SK-N-MC (cell line): ENCODE data around the gene TPR.

Source experiments
- DNase-seq: peaks from one replicate; pipeline ENCODE4 v3.0.0-alpha.2; 2011; ENCODE audit warnings: low read depth, low spot score
- H3K27ac ChIP-seq: fragments of 200-600 bp; sonication (generic); 2 replicates; pipeline ENCODE4 v1.5.1; 2016; ENCODE audit warnings: mixed run types
- H3K36me3 ChIP-seq: fragments of 200-600 bp; sonication (generic); 2 replicates; pipeline ENCODE4 v1.6.1; 2017; ENCODE audit warnings: antibody characterized with exemption, low read length, mixed read lengths; ENCODE audit not compliant: insufficient read depth
- H3K4me3 ChIP-seq: fragments of 200-600 bp; sonication (generic); 2 replicates; pipeline ENCODE4 v1.5.1; 2016
- H3K9ac ChIP-seq: fragments of 200-600 bp; sonication (generic); 2 replicates; pipeline ENCODE4 v1.8.0; 2017; ENCODE audit warnings: mixed run types, mixed read lengths; ENCODE audit not compliant: insufficient read length
- H3K9me3 ChIP-seq: fragments of 200-600 bp; sonication (generic); 2 replicates; pipeline ENCODE4 v1.6.1; 2017; ENCODE audit warnings: low read depth, mild to moderate bottlenecking, antibody characterized with exemption, low read length, moderate library complexity, mixed read lengths
- EZH2 ChIP-seq: fragments of 200-600 bp; sonication (generic); IDR thresholded peaks from one replicate; pipeline ENCODE4 v1.6.1; 2017; ENCODE audit warnings: antibody characterized with exemption
- FOXP2 ChIP-seq: optimal IDR thresholded peaks from 2 replicates; pipeline ENCODE3; 2011; ENCODE audit warnings: mild to moderate bottlenecking, moderate library complexity; ENCODE audit not compliant: insufficient read depth; ENCODE audit errors: extremely low read length, control extremely low read depth
- POLR2AphosphoS5 ChIP-seq: IDR thresholded peaks from 2 replicates; pipeline ENCODE4 v1.6.1; 2012; ENCODE audit warnings: mild to moderate bottlenecking, low read depth, low read length, borderline replicate concordance

The TPR gene

GRCh38 chr1:186299570-186299969, 75.5 kb downstream of the TPR start:
- H3K36me3 ChIP-seq, result no peaks in the 10 kb centered on the region
- H3K9me3 ChIP-seq, result no peaks in the 10 kb centered on the region
- no peak overlapping the region for H3K4me3 ChIP-seq
- no peak overlapping the region for H3K27ac ChIP-seq
- H3K9ac ChIP-seq, result no peak overlapping the region
- no peak for DNase-seq
- no peak for TF ChIP-seq FOXP2
- TF ChIP-seq POLR2AphosphoS5, result no peak
- no peak for TF ChIP-seq EZH2

GRCh38 chr1:186298851-186299250, 76.2 kb downstream of the TPR start:
- DNase-seq, result no peak
- Histone ChIP-seq H3K4me3 (no peak overlapping the region), H3K9ac (no peak overlapping the region), H3K9me3 (no peaks in the 10 kb centered on the region), H3K27ac (no peak overlapping the region), H3K36me3 (no peaks in the 10 kb centered on the region)
- no peak for TF ChIP-seq POLR2AphosphoS5
- TF ChIP-seq FOXP2, result no peak

- no peak overlapping the region for H3K9ac ChIP-seq
- H3K36me3 ChIP-seq, result no peaks in the 10 kb centered on the region
- H3K27ac ChIP-seq, result no peak overlapping the region
- DNase-seq, result no peak
- TF ChIP-seq FOXP2 (no peak), POLR2AphosphoS5 (no peak), EZH2 (no peak)
- no peaks in the 10 kb centered on the region for H3K9me3 ChIP-seq
- 0 out of 2 replicates have a peak overlapping the region, but pooled peaks have one; percentile 3 for H3K4me3 ChIP-seq
Measured at GRCh38 chr1:186297439-186298045, 77.5 kb downstream of the TPR start.

GRCh38 chr1:186295980-186296379, 79.1 kb downstream of the TPR start, which contains the start of gene PRG4:
PRG4 (plus strand) TSS chr1:186296279.
- Histone ChIP-seq H3K36me3 (no peaks in the 10 kb centered on the region), H3K4me3 (no peak within 1 kb of the TSS), H3K9ac (no peak within 1 kb of the TSS), H3K27ac (no peak within 1 kb of the TSS; the same call in 1 of the 2 replicates), H3K9me3 (no peaks in the 10 kb centered on the region)
- no peak for DNase-seq
- TF ChIP-seq POLR2AphosphoS5 (no peak), FOXP2 (no peak), EZH2 (no peak)

- TF ChIP-seq EZH2 (no peak), POLR2AphosphoS5 (no peak), FOXP2 (no peak)
- Histone ChIP-seq H3K9ac (no peak overlapping the region), H3K36me3 (no peaks in the 10 kb centered on the region), H3K9me3 (no peaks in the 10 kb centered on the region), H3K4me3 (no peak overlapping the region), H3K27ac (no peak overlapping the region)
- no peak for DNase-seq
Measured at GRCh38 chr1:186292875-186293274, 82.2 kb downstream of the TPR start.

- H3K9ac ChIP-seq, result no peak overlapping the region
- H3K9me3 ChIP-seq, result no peaks in the 10 kb centered on the region
- H3K4me3 ChIP-seq, result no peak overlapping the region
- no peaks in the 10 kb centered on the region for H3K36me3 ChIP-seq
- H3K27ac ChIP-seq, result no peak overlapping the region
- TF ChIP-seq EZH2 (no peak), POLR2AphosphoS5 (no peak), FOXP2 (no peak)
- no peak for DNase-seq
Measured at GRCh38 chr1:186291271-186291670, 83.8 kb downstream of the TPR start.

GRCh38 chr1:186289943-186290545, 85.0 kb downstream of the TPR start:
- TF ChIP-seq POLR2AphosphoS5 (no peak), FOXP2 (no peak), EZH2 (no peak)
- Histone ChIP-seq H3K4me3 (no peak overlapping the region), H3K27ac (no peak overlapping the region)

GRCh38 chr1:186286615-186287315, 88.3 kb downstream of the TPR start:
- Histone ChIP-seq H3K9ac (no peak overlapping the region), H3K4me3 (no peak overlapping the region), H3K36me3 (no peaks in the 10 kb centered on the region), H3K9me3 (no peaks in the 10 kb centered on the region), H3K27ac (no peak overlapping the region)
- no peak for DNase-seq
- no peak for TF ChIP-seq EZH2
- no peak for TF ChIP-seq FOXP2
- no peak for TF ChIP-seq POLR2AphosphoS5

More at GRCh38 chr1:186289943-186290545, 85.0 kb downstream of the TPR start:
- H3K36me3 ChIP-seq, result no peaks in the 10 kb centered on the region
- DNase-seq, result no peak
- H3K9ac ChIP-seq, result no peak overlapping the region
- H3K9me3 ChIP-seq, result no peaks in the 10 kb centered on the region
